Fibroblast of gingiva (primary cell): ENCODE measurements around the gene KRTAP10-2.
"Not testable (repeated sequence)": the region's sequence is repeated elsewhere in the genome, so short reads cannot be mapped to it uniquely, and the experiment has no call there.

Source experiments
- DNase-seq: peaks from one replicate; pipeline ENCODE4 v3.0.0-alpha.2; 2011; ENCODE audit warnings: low read depth

Gene KRTAP10-2

DNA sequence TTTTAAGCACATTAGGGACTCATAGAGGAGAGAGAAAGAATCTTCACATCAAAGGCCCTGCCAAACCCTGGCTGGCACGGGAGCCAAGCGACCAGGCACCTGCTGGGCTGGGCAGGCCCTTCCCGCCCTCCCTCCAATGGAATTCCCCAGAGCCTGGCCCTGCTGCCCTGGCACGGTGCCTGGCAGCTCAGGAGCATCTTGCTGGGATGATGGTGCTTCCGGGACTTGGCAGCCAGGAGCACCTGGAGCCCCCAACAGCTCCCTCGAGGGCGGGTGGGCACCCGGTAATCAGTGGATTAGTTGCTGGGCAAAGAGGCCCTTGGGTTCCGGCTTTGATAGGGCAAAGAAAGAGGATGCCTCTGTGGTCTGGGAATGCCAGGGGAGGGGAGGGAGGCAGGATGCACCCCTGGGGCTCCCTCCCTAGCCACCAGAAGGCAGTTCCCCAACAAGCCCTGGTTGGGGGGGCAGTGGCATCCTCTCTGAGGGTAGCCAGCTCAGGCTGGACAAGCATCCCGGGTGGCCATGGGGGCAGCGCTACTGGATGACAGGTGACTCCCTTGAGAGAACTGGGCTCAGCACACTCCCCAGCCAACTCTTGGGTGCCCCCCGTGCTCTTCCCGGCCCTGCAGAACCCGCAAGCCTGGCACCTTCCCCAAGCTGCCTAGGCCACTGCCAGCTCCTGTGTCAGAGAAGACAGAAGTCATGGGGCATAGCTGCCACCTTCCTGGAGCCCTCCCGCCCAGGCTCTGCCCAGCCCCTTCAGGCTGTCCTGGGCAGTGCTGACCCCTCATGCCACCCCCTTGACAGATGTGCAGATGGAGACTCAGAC is 37.7 kb downstream of the KRTAP10-2 start:
- DNase-seq = no peak

DNA sequence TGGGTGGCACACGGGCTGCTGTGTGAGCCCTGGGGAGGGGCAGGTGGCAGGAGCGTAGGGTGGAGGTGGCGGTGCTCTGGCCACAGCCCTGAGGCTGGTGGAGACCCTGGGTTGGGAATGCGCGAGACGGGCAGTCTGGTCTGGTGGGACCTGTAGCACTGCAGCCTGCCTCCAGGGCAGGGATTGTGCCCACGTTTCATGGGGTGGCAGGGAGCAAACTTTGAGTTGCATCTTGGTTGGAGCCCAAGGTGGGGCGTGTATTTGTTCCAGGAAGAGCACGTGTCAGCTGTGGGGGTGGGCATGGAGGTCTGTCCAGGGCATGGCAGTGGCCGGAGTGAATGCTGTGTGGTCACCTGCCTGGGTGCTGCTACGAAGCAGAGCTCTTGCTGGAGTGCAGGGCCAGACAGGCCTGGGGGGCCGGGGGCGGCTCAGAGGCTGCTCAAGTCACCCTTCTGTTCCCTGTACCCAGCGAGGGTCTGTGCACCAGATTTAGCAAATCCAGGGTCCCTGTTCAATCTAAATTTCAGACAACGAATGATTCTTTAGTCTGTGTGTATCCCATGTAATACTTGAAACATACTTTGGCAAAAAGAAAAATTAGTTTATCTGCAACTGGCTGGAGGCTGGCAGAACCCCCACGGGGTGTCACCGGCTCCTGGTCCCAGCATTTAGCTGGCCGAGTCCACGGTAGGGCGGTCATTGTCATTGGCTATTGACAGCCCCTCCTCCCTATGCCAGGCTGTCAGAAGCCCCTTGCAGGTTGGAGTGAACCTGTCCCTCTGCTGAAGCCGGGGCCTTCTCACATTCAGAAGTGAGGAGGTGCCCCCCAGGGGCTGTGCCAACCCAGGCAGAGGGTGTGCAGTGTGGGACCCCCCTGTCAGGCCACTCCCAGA is 38.6 kb downstream of the KRTAP10-2 start:
- no peak for DNase-seq

DNA sequence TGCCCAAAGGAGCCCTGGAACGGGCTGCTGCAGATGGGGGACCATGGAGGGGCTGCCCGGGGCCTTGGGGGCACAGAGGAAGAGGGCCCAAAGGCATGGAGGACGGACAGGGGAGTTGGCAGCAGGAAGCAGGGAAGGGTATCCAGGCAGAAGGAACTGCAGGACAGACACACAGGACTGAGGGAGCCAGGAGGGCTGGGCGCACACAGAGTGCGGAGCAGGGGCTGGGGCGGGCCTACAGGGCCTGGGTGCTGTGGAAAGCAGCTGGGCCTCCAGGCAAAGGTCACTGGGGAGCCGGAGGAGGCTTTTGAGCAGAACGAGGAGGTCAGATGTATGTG is 39.4 kb downstream of the KRTAP10-2 start:
- DNase-seq = no peak

DNA sequence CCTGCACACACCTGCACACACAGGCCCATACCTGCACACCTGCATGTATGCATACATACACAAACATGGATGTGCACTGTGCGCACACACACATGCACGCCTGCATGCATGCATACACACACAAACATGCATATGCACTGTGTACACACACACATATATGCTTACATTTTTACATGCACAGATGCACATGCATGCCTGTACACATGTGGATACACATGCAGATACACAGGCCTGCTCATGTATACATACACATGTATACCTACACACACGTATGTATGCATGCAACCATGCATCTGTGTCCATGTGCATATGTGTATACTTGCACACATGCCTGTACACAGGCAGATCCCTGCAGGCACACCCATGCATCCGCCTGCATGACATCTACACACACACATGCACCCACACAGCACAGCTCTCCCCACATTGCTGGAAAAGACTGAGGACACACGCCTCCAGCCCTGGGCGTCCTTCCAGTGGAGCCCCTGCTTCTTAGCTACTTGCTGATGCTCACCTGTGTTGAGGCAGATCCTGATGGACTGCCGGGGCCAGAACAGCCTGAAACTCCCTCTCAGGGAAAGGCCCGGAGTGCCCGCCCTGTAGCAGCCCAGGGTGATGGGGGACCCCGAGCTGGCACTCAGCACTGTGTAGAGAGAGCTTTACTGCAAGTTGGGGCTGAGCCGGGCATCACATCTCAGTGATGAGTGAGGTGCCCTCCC is 39.9 kb downstream of the KRTAP10-2 start:
- DNase-seq = no peak

DNA sequence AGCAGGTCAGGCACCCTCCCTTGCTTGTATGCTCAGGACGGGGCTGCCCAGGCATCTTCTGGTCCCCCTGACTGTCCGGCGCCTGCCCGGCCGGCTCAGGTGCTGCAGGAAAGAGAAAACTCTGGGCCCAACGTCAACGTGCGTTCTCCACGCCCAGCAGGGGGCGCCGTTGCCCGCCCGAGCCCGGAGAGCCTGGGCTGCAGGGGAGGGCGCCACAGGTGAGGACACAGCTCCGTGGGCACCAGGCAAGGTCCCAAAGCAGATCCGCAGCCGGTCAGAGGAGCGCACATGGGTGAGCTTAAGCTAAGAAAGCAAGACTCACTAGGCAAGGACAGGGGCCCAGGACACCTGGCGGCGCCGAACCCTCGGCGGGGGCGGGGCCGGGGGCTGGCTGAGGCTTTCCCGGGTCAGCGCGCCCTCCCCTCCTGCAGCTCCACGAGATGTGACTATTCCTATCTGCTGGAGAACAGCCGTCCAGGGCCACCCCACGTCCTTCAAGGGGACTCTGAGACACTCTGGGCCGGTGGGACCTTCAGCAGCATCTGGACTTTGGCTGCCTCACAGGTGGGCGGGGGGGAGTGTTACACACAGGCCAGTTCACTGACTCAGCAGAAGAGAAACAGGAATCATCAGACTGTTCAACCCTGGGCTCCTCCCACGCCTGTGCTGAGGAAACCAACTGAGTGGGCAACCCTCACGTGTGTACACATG is 40.6 kb downstream of the KRTAP10-2 start:
- DNase-seq = no peak

DNA sequence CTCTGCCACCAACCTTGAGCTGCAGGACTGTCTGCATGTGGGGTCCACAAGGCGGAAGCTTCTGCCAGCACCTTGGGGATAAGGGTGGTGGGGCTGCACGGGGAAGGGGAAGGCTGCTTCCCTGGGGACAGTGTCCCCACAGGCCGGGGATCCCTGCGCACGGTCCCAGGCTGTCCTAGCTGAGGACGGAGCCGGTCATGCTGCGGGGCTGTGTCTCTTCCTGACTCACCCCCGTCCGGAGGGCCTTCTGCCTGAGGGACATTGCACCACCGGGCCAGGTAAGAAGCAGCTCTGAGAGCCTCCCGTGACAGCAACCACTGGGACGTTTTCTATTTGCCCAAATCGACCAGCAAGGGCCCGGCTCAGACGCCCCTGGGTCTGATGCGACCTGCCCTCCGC is 41.2 kb downstream of the KRTAP10-2 start:
- no peak for DNase-seq

DNA sequence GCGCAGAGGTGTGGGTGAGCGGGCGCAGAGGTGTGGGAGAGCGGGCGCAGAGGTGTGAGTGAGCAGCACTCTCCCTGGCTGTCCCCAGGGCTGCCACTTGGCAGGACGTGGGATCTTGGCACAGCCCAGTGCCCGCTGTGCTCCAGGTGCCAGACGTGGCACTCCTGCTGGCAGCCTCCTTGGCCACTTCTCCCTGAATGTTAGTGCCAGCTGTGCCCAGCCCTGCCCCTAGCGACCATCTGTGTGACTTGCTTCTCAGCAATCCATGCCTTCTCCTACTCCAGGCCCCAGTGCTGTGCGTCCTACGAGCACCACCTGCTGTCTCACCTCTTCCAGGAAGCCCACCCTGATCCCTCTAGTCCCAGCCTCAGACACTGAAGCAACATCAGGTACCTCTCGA is 41.8 kb downstream of the KRTAP10-2 start:
- DNase-seq = no peak

DNA sequence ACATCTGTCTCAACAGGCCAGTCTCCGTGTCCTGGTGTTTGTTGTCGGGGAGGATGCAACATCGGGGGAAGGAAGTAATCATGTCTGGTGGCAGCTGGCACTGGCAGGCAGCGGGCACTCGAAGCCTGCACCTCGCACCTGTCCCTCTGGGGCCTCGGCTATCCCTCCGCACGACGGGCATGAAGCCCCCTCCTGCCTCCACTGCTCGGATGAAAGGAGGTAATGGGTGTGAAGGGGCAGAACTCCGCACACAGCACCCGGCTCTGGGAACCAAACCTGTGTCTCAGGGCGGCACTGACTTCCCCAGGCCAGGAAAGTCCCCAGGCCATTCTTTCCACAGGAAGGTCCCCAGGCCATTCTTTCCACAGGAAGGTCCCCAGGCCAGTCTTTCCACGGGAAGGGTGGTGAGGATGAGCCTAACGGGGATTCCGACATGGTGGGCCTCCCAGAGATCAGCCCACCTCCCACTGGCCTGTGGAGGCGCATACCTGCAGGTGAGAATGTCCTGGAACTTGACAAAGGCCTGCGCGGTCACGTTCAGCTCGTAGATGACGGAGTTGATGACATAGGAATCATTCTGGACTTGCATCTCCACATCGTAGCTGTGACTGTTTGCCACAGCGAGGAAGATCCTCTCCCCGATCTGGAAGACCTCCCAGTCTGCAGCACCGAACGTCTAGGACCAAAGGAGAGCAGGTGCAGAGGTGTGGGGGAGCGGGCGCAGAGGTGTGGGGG is 42.4 kb downstream of the KRTAP10-2 start:
- DNase-seq = no peak

DNA sequence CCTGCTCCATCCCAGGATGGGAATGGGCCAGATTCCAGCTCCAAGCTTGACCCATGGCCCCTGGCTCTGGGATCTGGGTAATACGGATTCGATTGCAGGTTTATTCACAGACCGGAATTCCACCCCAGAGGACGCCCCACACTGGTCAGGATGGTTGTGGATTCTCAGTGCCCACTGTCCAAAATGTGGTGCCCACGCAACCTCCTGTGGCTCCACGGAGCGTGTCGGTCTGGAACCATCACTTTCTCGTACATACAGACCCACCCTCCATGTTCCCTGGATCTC is 42.9 kb downstream of the KRTAP10-2 start:
- no peak for DNase-seq

DNA sequence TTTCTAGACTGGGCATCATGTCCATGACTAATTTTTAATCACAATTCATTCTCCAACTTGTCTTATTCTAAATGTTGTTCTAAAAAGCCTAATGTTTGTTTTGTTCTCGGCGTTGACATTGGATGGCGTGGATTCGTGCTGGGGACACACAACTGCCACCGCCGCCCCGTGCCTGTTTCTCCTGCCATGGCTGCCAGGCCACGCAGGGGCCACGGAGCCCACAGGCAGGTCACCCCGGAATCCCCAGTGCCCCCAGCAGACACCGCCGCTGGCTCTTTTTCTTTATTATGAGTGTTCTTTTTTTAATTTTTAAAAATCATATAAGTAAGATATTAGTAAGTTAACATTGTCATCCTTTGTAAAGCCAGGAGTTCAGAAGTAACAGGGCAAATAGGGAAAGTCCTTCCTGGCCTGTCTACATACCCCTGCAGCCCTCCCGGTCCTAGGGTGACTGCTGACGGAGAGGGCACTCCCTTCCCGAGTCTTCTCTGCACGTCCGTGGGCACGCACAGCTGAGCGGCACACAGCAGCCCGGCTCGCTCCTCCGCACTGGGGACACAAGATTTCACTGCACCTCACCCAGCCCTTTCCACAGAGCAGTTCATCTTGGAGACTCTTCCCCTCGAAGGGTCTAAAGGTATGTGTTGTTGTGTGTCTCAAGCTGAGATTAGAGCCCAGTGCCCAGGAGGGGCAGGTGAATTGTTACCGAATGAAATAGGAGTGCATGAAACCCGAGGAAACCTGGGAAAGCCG is 43.5 kb downstream of the KRTAP10-2 start:
- no peak for DNase-seq

DNA sequence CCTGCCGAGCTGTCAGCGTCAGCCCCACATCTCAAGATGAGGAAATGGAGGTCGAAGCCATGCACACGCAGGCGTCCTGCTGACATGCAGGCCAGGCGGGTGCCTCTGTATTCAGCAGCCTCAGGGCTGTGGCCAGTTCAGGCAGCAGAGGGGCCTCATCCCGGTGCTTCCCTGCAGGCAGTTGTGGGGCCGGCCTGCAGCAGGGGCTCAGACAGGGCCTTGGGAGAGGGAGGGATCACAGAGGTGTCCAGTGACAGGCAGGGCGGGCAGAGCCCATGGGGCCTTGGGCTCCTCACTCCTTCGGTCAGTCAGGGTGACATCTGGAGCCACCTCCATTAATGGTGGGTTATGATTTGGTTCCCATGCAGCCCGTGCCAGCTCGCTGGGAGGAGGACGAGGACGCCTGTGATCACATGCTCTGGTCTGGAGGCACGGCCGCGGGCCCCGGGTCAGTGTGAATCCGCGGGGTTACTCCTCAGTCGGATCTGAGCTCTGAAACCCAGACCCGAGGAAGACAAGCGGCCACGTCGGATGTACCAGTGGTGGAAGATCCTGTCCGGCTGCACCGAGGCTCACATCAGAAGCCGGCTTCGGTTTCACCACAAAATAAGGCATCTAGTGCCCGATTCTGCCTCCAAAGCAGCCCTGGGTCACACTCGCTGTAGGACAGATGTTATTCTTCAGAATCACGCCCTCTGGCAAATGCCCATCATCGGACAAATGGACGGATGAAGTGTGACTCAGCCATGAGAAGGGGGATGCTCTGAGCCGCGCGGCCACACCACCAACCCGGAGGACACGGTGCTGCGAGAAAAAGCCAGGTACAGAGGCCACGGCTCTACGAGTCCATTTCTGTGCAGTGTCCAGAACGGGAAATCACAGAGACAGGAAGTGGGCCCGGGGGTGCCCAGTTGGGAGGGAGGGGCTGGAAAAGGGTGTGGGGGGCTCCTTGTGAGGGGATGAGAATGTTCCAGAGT is 44.7 kb downstream of the KRTAP10-2 start:
- no peak for DNase-seq

DNA sequence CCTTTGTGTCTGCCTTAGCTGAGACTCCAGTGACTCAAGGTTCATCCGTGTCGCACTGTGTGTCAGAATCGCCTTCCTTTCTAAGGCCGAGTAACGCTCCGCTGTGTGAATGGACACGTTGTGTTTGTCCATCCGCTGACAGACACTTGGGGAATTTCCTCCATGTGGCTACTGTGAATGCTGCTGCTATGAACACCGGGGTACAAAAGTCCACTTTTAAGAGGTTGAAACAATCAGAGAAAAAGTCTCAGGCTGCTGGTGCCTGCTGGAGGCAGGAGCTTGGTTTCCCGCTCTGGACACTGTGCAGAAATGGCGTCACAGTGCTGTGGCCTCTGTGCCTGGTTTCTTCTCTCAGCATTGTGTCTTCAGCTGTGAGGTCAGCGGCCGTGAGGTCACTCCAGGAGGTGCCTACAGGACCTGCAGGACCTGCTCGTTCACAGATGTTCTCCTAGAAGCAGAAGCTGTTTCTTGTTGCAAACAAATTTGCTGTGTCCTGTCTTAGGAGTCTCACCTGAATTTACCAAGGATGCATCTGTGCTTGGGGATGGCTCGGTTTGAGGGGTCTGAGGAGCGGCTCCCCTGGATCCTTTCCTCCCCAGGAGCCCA is 45.5 kb downstream of the KRTAP10-2 start:
- no peak for DNase-seq

DNA sequence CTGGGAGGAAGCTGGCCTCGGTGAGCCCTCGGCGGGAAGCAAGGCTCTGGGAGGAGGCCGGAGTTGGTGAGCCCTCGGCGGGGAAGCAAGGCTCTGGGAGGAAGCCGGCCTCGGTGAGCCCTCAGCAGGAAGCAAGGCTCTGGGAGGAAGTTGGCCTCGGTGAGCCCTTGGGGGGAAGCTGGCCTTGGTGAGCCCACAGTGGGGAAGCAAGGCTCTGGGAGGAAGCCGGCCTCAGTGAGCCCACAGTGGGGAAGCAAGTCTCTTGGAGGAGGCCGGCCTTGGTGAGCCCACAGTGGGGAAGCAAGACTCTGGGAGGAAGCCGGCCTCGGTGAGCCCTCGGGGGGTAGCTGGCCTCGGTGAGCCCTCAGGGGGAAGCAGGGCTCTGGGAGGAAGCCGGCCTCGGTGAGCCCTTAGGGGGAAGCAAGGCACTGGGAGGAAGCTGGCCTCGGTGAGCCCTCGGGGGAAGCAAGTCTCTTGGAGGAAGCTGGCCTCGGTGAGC is 47.4 kb downstream of the KRTAP10-2 start:
- DNase-seq = no peak

DNA sequence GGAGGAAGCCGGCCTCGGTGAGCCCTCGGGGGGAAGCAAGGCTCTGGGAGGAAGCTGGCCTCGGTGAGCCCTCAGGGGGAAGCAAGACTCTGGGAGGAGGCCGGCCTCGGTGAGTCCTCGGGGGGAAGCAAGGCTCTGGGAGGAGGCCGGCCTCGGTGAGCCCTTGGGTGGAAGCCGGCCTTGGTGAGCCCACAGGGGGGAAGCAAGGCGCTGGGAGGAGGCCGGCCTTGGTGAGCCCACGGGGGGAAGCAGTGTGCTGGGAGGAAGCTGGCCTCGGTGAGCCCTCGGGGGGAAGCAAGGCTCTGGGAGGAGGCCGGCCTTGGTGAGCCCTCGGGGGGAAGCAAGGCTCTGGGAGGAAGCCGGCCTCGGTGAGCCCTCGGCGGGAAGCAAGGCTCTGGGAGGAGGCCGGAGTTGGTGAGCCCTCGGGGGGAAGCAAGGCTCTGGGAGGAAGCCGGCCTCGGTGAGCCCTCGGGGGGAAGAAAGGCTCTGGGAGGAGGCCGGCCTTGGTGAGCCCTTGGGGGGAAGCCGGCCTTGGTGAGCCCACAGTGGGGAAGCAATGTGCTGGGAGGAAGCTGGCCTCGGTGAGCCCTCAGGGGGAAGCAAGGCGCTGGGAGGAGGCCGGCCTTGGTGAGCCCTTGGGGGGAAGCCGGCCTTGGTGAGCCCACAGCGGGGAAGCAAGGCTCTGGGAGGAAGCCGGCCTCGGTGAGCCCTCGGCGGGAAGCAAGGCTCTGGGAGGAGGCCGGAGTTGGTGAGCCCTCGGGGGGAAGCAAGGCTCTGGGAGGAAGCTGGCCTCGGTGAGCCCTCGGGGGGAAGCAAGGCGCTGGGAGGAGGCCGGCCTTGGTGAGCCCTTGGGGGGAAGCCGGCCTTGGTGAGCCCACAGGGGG is 48.1 kb downstream of the KRTAP10-2 start:
- DNase-seq = not testable (repeated sequence)

DNA sequence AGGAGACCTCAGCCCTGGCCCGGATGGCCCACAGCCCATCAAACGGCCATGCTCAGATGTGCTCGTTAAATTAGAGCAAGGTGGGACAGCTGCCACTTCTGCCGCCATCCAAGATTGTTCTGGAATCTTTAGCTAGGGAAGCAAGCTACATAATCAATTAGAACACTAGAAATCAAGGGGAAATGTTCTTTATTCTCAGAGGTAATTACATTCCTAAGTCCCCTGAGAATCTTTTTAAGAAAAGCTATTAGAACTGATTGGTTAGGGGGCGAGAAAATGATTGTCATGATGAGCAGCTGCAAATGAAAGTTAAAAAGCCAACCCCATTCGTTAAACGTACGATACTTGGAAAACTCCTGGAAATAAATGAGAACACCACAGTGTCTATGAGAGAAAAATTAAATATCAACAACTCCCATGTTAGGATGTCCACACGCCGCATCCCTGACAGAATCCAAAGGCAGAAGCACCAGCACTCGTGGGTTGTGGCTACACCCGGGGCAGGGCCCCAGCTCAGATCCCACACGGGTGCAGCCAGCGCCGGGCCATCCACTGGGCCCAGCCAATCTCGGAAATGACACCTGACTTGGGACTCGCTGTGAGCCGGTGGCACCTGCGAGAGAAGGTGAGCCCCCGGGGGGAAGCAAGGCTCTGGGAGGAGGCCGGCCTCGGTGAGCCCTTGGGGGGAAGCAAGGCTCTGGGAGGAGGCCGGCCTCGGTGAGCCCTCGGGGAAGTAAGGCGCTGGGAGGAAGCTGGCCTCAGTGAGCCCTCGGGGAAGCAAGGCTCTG is 48.9 kb downstream of the KRTAP10-2 start:
- no peak for DNase-seq
